H1 (cell line): ENCODE results near the gene SKIDA1. TPM values are rescaled to one million over a fixed set of nuclear protein-coding genes. Genes with fewer than 3 reads are reported as not detected.

ENCODE experiments used
- ASH2L ChIP-seq: fragments of 200-600, 300-600 bp; sonication (generic); IDR thresholded peaks from one replicate; pipeline ENCODE4 v1.7.1; 2017; ENCODE audit warnings: low read length
- BRCA1 ChIP-seq: IDR thresholded peaks from 2 replicates; pipeline ENCODE4 v1.6.1; 2012; ENCODE audit warnings: low read depth, low read length, improper control_type of control experiment
- CEBPB ChIP-seq: IDR thresholded peaks from 2 replicates; pipeline ENCODE4 v1.6.1; 2012; ENCODE audit warnings: low read depth, low read length
- CTBP2 ChIP-seq: IDR thresholded peaks from 2 replicates; pipeline ENCODE4 v1.7.0; 2011; ENCODE audit warnings: borderline replicate concordance, mild to moderate bottlenecking, moderate library complexity, mixed read lengths, low read length; ENCODE audit not compliant: insufficient read depth, insufficient read length
- EZH2 ChIP-seq: fragments of 200-600 bp; sonication (generic); IDR thresholded peaks from 2 replicates; pipeline ENCODE4 v1.7.1; 2012; ENCODE audit warnings: low read depth, mild to moderate bottlenecking, moderate library complexity, low read length, inconsistent platforms; ENCODE audit not compliant: severe bottlenecking
- GTF2F1 ChIP-seq: IDR thresholded peaks from 2 replicates; pipeline ENCODE4 v1.6.1; 2012; ENCODE audit warnings: low read depth, low read length, improper control_type of control experiment, borderline replicate concordance
- KDM1A ChIP-seq: fragments of 200-600, 300-600 bp; sonication (generic); IDR thresholded peaks from 2 replicates; pipeline ENCODE4 v1.7.1; 2016; ENCODE audit warnings: mild to moderate bottlenecking, low read length, borderline replicate concordance
- KDM5A ChIP-seq: fragments of 200-600 bp; IDR thresholded peaks from 2 replicates; pipeline ENCODE4 v1.7.1; 2012; ENCODE audit warnings: mild to moderate bottlenecking, low read length, inconsistent platforms, mixed read lengths
- MAFK ChIP-seq: IDR thresholded peaks from 2 replicates; pipeline ENCODE4 v1.6.1; 2012; ENCODE audit warnings: low read depth, mild to moderate bottlenecking, improper control_type of control experiment, low read length
- NANOG ChIP-seq: IDR thresholded peaks from 2 replicates; pipeline ENCODE4 v1.6.1; 2011; ENCODE audit warnings: low read length, low read depth, mild to moderate bottlenecking, inconsistent platforms; ENCODE audit not compliant: insufficient read depth, poor library complexity, severe bottlenecking
- NRF1 ChIP-seq: IDR thresholded peaks from 2 replicates; pipeline ENCODE4 v1.6.1; 2011; ENCODE audit warnings: mild to moderate bottlenecking, low read depth, low read length, improper control_type of control experiment
- TAF7 ChIP-seq: optimal IDR thresholded peaks from 2 replicates; pipeline ENCODE3; 2011; ENCODE audit warnings: low read depth, mild to moderate bottlenecking, inconsistent platforms, low read length, moderate library complexity, borderline replicate concordance
- TBP ChIP-seq: IDR thresholded peaks from 2 replicates; pipeline ENCODE4 v1.6.1; 2011; ENCODE audit warnings: low read depth, low read length, improper control_type of control experiment
- TCF12 ChIP-seq: IDR thresholded peaks from 2 replicates; pipeline ENCODE4 v1.6.1; 2011; ENCODE audit warnings: low read depth, mild to moderate bottlenecking, low read length
- polyA plus RNA-seq, 7 experiments: library from polyadenylated mRNA; depleted of rRNA in 3 of 7; stranded (reverse) in 5 of 7; unstranded in 2 of 7; fragments of >200 nt in 5 of 7; fragments of 200-250 nt in 2 of 7; gene quantifications; 1 replicate in 5 of 7; 2 replicates in 1 of 7; 4 replicates in 1 of 7; pipeline versions ENCODE4 v1.2.1 to v1.2.3, GENCODE V29; 2011 to 2013; ENCODE audit warnings: missing spikeins in 2 of 7, mixed read lengths in 2 of 7
- total RNA-seq: library from RNA; stranded (reverse); fragmentation: NEBNext Ultra II Directional; extraction: Animal tissue kit (Norgen Biotek cat#: 25700); gene quantifications from 2 replicates; pipeline ENCODE4 v1.2.1, GENCODE V29; 2021

SKIDA1 gene
- total and polyA plus RNA-seq, 2 of the 8 experiments (the other 6 are each of a cell fraction or from before 2014, with no cell fraction given), result 1.5 to 8.0 TPM

DNA sequence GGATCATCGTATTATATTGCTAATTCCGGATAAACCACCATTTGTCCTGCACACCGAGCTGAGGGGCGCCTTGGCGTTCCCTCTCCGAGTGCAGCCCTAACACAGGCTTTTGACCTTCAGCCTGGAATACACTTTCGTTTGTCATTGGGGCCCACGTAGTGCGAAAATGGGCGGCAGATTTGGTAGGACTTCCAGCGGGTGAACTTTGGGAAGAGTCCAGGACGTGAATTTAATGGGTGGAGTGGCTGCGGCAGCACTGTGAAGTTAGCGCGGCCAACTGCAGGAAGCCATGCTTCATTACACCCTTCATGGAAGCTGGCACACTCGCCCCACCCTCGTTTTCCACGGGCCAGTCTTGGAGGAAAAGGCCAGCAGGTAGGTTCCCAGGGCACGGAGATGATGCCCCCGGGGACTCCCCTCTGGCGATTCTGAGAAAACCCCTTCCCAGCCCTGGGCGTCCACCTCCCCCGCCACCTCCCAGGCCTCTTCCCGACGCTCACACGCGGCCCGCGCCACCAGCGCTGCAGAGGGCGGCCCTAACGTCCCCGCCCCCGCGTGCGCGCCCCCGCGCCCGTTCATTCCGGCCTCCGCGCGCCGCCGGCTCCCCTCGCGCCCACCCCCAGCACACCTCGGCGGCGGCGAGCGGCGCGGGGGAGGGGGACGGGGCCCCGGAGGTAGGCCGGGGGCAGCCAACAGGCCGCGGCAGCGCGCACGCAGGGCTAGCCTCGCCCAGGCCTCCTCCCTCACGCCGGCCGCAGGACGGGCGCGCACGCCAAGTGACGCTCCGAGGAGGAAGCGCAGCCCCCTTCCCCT is 8.2 kb upstream of the SKIDA1 start, which contains the start of gene MLLT10 (continued):
- TF ChIP-seq BRCA1 (no peak), GTF2F1 (no peak), NRF1 (no peak), NANOG (no peak), KDM1A (no peak), ASH2L (peak; percentile 91), KDM5A (no peak), TCF12 (no peak), EZH2 (no peak), MAFK (no peak), TAF7 (no peak), CTBP2 (no peak), CEBPB (no peak), TBP (peak; percentile 17; the same call in 1 of the 2 replicates)
